Heart left ventricle (tissue), 16 donors: ENCODE data around the gene ORAI2. TPM values are rescaled to one million over a fixed set of nuclear protein-coding genes. Genes with fewer than 3 reads are reported as not detected.
"Not testable (repeated sequence)": the region's sequence is repeated elsewhere in the genome, so short reads cannot be mapped to it uniquely, and the experiment has no call there.

Experiments used
- ATAC-seq, 4 donors: fragments of 200-7000 bp; cut with Tn5 transposase; one replicate each; pipeline ENCODE4 v1.9.1; 2020 to 2022; ENCODE audit warnings: moderate library complexity in 4 of 4, mild to moderate bottlenecking in 3 of 4, moderate number of reproducible peaks in 1 of 4
- DNase-seq, 5 donors: peaks; one replicate each; pipeline ENCODE4 v3.0.0-alpha.2; 2020
- H3K27ac ChIP-seq, 12 donors: fragments of 200-600 bp; sonication (generic) in 4 of 12; one replicate each; pipeline versions ENCODE4 v1.5.0 to v1.8.0; 2016 to 2022; ENCODE audit warnings: mild to moderate bottlenecking in 2 of 12
- H3K27me3 ChIP-seq, 9 donors: fragments of 200-600 bp; sonication (generic) in 2 of 9; one replicate each; pipeline versions ENCODE4 v1.5.1 to v1.8.0; 2016 to 2022; ENCODE audit warnings: mild to moderate bottlenecking in 3 of 9
- H3K36me3 ChIP-seq, 9 donors: fragments of 200-600 bp; sonication (generic) in 2 of 9; one replicate each; pipeline versions ENCODE4 v1.5.0 to v1.8.0; 2018 to 2022; ENCODE audit warnings: mild to moderate bottlenecking in 2 of 9
- H3K4me1 ChIP-seq, 12 donors: fragments of 200-600 bp; sonication (generic) in 4 of 12; one replicate each; pipeline versions ENCODE4 v1.5.0 to v1.8.0; 2016 to 2022; ENCODE audit warnings: mild to moderate bottlenecking in 3 of 12
- H3K4me3 ChIP-seq, 12 donors: fragments of 200-600 bp; sonication (generic) in 4 of 12; one replicate each; pipeline versions ENCODE4 v1.5.0 to v1.8.0; 2017 to 2022; ENCODE audit warnings: mild to moderate bottlenecking in 9 of 12, moderate library complexity in 4 of 12
- H3K9me3 ChIP-seq, 12 donors: fragments of 200-600 bp; sonication (generic) in 4 of 12; one replicate each; pipeline versions ENCODE4 v1.5.0 to v1.8.0; 2016 to 2022; ENCODE audit warnings: mild to moderate bottlenecking in 1 of 12
- CTCF ChIP-seq, 12 donors: fragments of 200-600 bp; sonication (generic) in 4 of 12; IDR thresholded peaks; one replicate each; pipeline versions ENCODE4 v1.5.0 to v1.8.0; 2018 to 2022; ENCODE audit warnings: antibody characterized with exemption in 12 of 12, mild to moderate bottlenecking in 5 of 12
- whole genome bisulfite sequencing, 4 donors: extraction: QIAGEN DNeasy Blood & Tissue Kit in 2 of 4; methylation state at CpG; one replicate each; pipeline versions ENCODE4 v1.1.5 to v1.1.7; 2013 to 2018; 5-methylcytosine and 5-hydroxymethylcytosine counted together
- intact Hi-C, 10 donors: fragments of 100-400 bp; cut with DNase I; formaldehyde crosslinking; loops; one replicate each; pipeline versions ENCODE4 v1.11.1 to v1.14.2; 2022
- polyA plus RNA-seq, 2 donors: library from polyadenylated mRNA; stranded (reverse); fragments of 200-250 nt; gene quantifications; one replicate each; pipeline ENCODE4 v1.2.3, GENCODE V29; 2013
- total RNA-seq, 9 donors: library from RNA; depleted of rRNA in 2 of 9; stranded (reverse); fragments of >200 nt in 2 of 9; fragmentation: NEBNext Ultra II Directional in 3 of 9; extraction: Animal tissue kit (Norgen Biotek cat#: 25700) in 3 of 9; gene quantifications; one replicate each; pipeline versions ENCODE4 v1.1.0 to v1.2.4, GENCODE V29; 2016 to 2023
- donor health status: ischemic (EF 13 %, LVEDD 7.1; RV severe dilation, severe dysfunction).
- donor health status: healthy with polysubstance abuse.
- donor health status: DM: no; HTN: yes; CAD: no.
- donor health status: DM: no; HTN: no; CAD: no.
- donor health status: ischemic (EF 25% LVEDD 6.9; RV normal size, moderate dysfunction).
- donor health status: ischemic (EF 25% LVEDD 5.7; RV mildly dilated, moderate dysfunction).
- donor health status: healthy.
- donor health status: DM: yes; HTN: yes; CAD: no.
- donor health status: ischemic (EF 35%, LVEDD 5.7; RV mildly dilated, moderate dysfunction).
- donor health status: nonischemic (EF 11% LVEDD 7.7; RV severe dilation, severe dysfunction).
- donor health status: DM: yes; HTN: yes; CAD: no.
- donor health status: PGD.
- donor health status: ischemic (EF 29% LVEDD 5.4; RV normal size, mild dysfunction).
- donor health status: nonischemic (EF 23%, LVEDD 6.1; RV moderate dilation, normal function).

ORAI2 gene
- total and polyA plus RNA-seq, 11 donors: 1.1 to 22.0 (median 4.8) TPM

GRCh38 chr7:102478314-102479208, 45.2 kb downstream of the ORAI2 start, which contains the start of gene POLR2J:
TSS of gene POLR2J (minus strand) at chr7:102478922. CDS start at chr7:102478860, 62 bp downstream.
- peak; percentile 92 to 96 (median 94) for ATAC-seq
- H3K4me1 ChIP-seq, H3K9me3 ChIP-seq, H3K27me3 ChIP-seq, H3K36me3 ChIP-seq, intact Hi-C loops: not testable (repeated sequence)
- peak; percentile 73 to 94 (median 86) for DNase-seq
- peak within 1 kb of the TSS in 11 of 12 donors; percentile 30 to 62 (median 56) for H3K4me3 ChIP-seq
- H3K27ac ChIP-seq: peak within 1 kb of the TSS in 4 of 12 donors; percentile 43 to 60 (median 48)
- TF ChIP-seq CTCF (IDR thresholded peaks at IDR 0.05): peak; percentile 27 to 77 (median 50)
- WGBS, 4 donors: 0% methylated on average over 7 to 55 of the region's 72 CpGs

GRCh38 chr7:102479209-102479584, 45.8 kb downstream of the ORAI2 start:
- intact Hi-C loops, H3K27ac ChIP-seq, H3K4me1 ChIP-seq, H3K9me3 ChIP-seq, H3K36me3 ChIP-seq, H3K27me3 ChIP-seq: not testable (repeated sequence)
- 0 to 5% methylated on average over 2 of the region's 10 CpGs; no CpG with 5 or more reads in 2 of the 4 donors for WGBS, 4 donors
- peak in 1 of 5 donors; percentile 33 for DNase-seq
- peak overlapping the region in 1 of 12 donors; percentile 60 for H3K4me3 ChIP-seq
- peak in 3 of 4 donors; percentile 8 to 45 (median 14) for ATAC-seq

GRCh38 chr7:102479982-102480637, 46.7 kb downstream of the ORAI2 start:
- H3K27ac ChIP-seq, H3K4me1 ChIP-seq, H3K4me3 ChIP-seq, H3K27me3 ChIP-seq, intact Hi-C loops, H3K36me3 ChIP-seq, H3K9me3 ChIP-seq: not testable (repeated sequence)
- ATAC-seq (peak in 2 of 4 donors; percentile 32), DNase-seq (peak; percentile 6 to 52 (median 36))
- WGBS, 4 donors: 3 to 15% (median 7%) methylated on average over 8 to 9 of the region's 11 CpGs
- TF ChIP-seq CTCF (IDR thresholded peaks at IDR 0.05): peak in 9 of 12 donors; percentile 20 to 60 (median 29)

- H3K27me3 ChIP-seq, H3K27ac ChIP-seq, H3K36me3 ChIP-seq, intact Hi-C loops, H3K9me3 ChIP-seq, H3K4me1 ChIP-seq, ATAC-seq, H3K4me3 ChIP-seq: not testable (repeated sequence)
- DNase-seq: peak in 1 of 5 donors; percentile 22
- no CpG with 5 or more reads among the region's 10 CpGs for WGBS, 4 donors
These were observed 48.6 kb downstream of the ORAI2 start for GRCh38 chr7:102481962-102482361.

- H3K27me3 ChIP-seq, ATAC-seq, H3K9me3 ChIP-seq, H3K4me3 ChIP-seq, H3K27ac ChIP-seq, H3K36me3 ChIP-seq, H3K4me1 ChIP-seq, intact Hi-C loops, DNase-seq: not testable (repeated sequence)
- no CpG with 5 or more reads among the region's 5 CpGs for WGBS, 4 donors
These were observed 50.9 kb downstream of the ORAI2 start for GRCh38 chr7:102484317-102484716.

GRCh38 chr7:102490529-102491075, 57.2 kb downstream of the ORAI2 start:
- H3K9me3 ChIP-seq, H3K4me1 ChIP-seq, H3K27ac ChIP-seq, H3K4me3 ChIP-seq, intact Hi-C loops, H3K36me3 ChIP-seq, H3K27me3 ChIP-seq: not testable (repeated sequence)
- DNase-seq (peak in 4 of 5 donors; percentile 17 to 64 (median 40)), ATAC-seq (peak in 3 of 4 donors; percentile 54 to 60 (median 59))
- WGBS, 4 donors: 73 to 90% (median 88%) methylated on average over 2 to 3 of the region's 12 CpGs; no CpG with 5 or more reads in 1 of the 4 donors

- H3K27me3 ChIP-seq, H3K4me3 ChIP-seq, intact Hi-C loops, H3K27ac ChIP-seq, H3K36me3 ChIP-seq, DNase-seq, H3K9me3 ChIP-seq, H3K4me1 ChIP-seq: not testable (repeated sequence)
- peak; percentile 65 to 81 (median 74) for ATAC-seq
- WGBS, 4 donors: no CpG with 5 or more reads among the region's 33 CpGs
These were observed 60.0 kb downstream of the ORAI2 start for GRCh38 chr7:102493220-102493935.

- H3K36me3 ChIP-seq, ATAC-seq, H3K27me3 ChIP-seq, H3K4me1 ChIP-seq, H3K27ac ChIP-seq, intact Hi-C loops, H3K9me3 ChIP-seq: not testable (repeated sequence)
- 24 to 49% methylated on average over 8 of the region's 15 CpGs; no CpG with 5 or more reads in 2 of the 4 donors for WGBS, 4 donors
- peak in 3 of 5 donors; percentile 18 to 48 (median 19) for DNase-seq
- peak overlapping the region in 2 of 12 donors; percentile 18 to 48 for H3K4me3 ChIP-seq
These were observed 60.7 kb downstream of the ORAI2 start for GRCh38 chr7:102494026-102494425.
